Epithelial cell of proximal tubule (primary cell): ENCODE data around the gene CAMKMT. TPM values are rescaled to one million over a fixed set of nuclear protein-coding genes. Genes with fewer than 3 reads are reported as not detected.

Experiments
- DNase-seq: peaks from one replicate; pipeline ENCODE4 v3.0.0-alpha.2; 2011; ENCODE audit warnings: low read depth
- H3K4me3 ChIP-seq: 2 replicates; pipeline ENCODE4 v1.5.1; 2011; ENCODE audit warnings: low read depth, mild to moderate bottlenecking, low read length
- CTCF ChIP-seq: conservative IDR thresholded peaks from 2 replicates; pipeline ENCODE4 v1.5.1; 2012; ENCODE audit warnings: low read depth, mild to moderate bottlenecking, low read length
- total RNA-seq: library from RNA; depleted of rRNA; stranded (reverse); fragments of >200 nt; gene quantifications from 2 replicates; pipeline ENCODE4 v1.2.3, GENCODE V29; 2015

The CAMKMT gene
- total RNA-seq, 1 donor from 2014 or later, result 2.4 TPM

- no peak for TF ChIP-seq CTCF
- no peak overlapping the region for H3K4me3 ChIP-seq
- DNase-seq, result no peak
Measured at GRCh38 chr2:44462934-44463849, 101.4 kb downstream of the CAMKMT start.

- no peak for DNase-seq
- TF ChIP-seq CTCF, result no peak
Measured at GRCh38 chr2:44464437-44464836, 102.7 kb downstream of the CAMKMT start.

GRCh38 chr2:44470151-44470550, 108.4 kb downstream of the CAMKMT start:
- H3K4me3 ChIP-seq, result no peak overlapping the region
- no peak for TF ChIP-seq CTCF
- no peak for DNase-seq

More at GRCh38 chr2:44464437-44464836, 102.7 kb downstream of the CAMKMT start:
- no peak overlapping the region for H3K4me3 ChIP-seq

- TF ChIP-seq CTCF, result no peak
- DNase-seq, result no peak
- H3K4me3 ChIP-seq, result no peak overlapping the region
Measured at GRCh38 chr2:44477657-44478414, 116.1 kb downstream of the CAMKMT start.

GRCh38 chr2:44479127-44479887, 117.6 kb downstream of the CAMKMT start:
- peak; percentile 61 for DNase-seq
- no peak overlapping the region for H3K4me3 ChIP-seq
- peak; percentile 100 for TF ChIP-seq CTCF

GRCh38 chr2:44480068-44480467, 118.3 kb downstream of the CAMKMT start:
- no peak for TF ChIP-seq CTCF

More at GRCh38 chr2:44480068-44480467, 118.3 kb downstream of the CAMKMT start:
- H3K4me3 ChIP-seq, result no peak overlapping the region
- DNase-seq, result no peak
